CD4-positive, alpha-beta T cell (primary cell): ENCODE measurements around the gene ISYNA1. TPM values are rescaled to one million over a fixed set of nuclear protein-coding genes. Genes with fewer than 3 reads are reported as not detected.

ENCODE experiments used
- ATAC-seq: fragments of 200-7000 bp; cut with Tn5 transposase; one replicate; pipeline ENCODE4 v1.10.0; 2022; ENCODE audit warnings: mild to moderate bottlenecking; ENCODE audit not compliant: poor library complexity
- CTCF ChIA-PET: fragments of 350-600 bp; sonication (Branson Sonifier 250); formaldehyde crosslinking; loops from one replicate; lab custom pipeline; 2021; ENCODE audit warnings: antibody characterized with exemption, inconsistent platforms; lab: Charles Lee
- POLR2A ChIA-PET: fragments of 350-600 bp; sonication (Branson Sonifier 250); formaldehyde crosslinking; loops from one replicate; lab custom pipeline; 2021; ENCODE audit warnings: antibody characterized with exemption, inconsistent platforms; lab: Charles Lee
- DNase-seq, 14 experiments: peaks; one replicate each; pipeline ENCODE4 v3.0.0-alpha.2; 2013 to 2020; ENCODE audit warnings: mixed read lengths in 2 of 14
- H3K27ac ChIP-seq, 2 donors: one replicate each; pipeline versions ENCODE4 v1.5.1 to v1.7.0; 2013; ENCODE audit warnings: low read length in 2 of 2, low read depth in 1 of 2, mild to moderate bottlenecking in 1 of 2
- H3K27me3 ChIP-seq, 2 experiments: 1 replicate in 1 of 2; 2 replicates in 1 of 2; pipeline versions ENCODE4 v1.6.1 to v1.7.0; 2013; ENCODE audit warnings: low read length in 2 of 2, control low read depth in 1 of 2, mild to moderate bottlenecking in 1 of 2, moderate library complexity in 1 of 2; ENCODE audit not compliant: insufficient read depth in 2 of 2, control insufficient read depth in 1 of 2
- H3K36me3 ChIP-seq: one replicate; pipeline ENCODE4 v1.6.1; 2013; ENCODE audit warnings: low read length, control low read depth; ENCODE audit not compliant: insufficient read depth
- H3K4me1 ChIP-seq: one replicate; pipeline ENCODE4 v1.6.1; 2013; ENCODE audit warnings: low read length, control low read depth; ENCODE audit not compliant: insufficient read depth
- H3K4me3 ChIP-seq: one replicate; pipeline ENCODE4 v1.5.1; 2013; ENCODE audit warnings: mild to moderate bottlenecking, low read length, moderate library complexity
- H3K9me3 ChIP-seq, 2 experiments: 1 replicate in 1 of 2; 2 replicates in 1 of 2; pipeline versions ENCODE4 v1.6.1 to v1.7.0; 2013; ENCODE audit warnings: low read length in 2 of 2, mild to moderate bottlenecking in 2 of 2, control low read depth in 1 of 2, moderate library complexity in 1 of 2; ENCODE audit not compliant: control insufficient read depth in 1 of 2, insufficient read depth in 1 of 2
- H3K27ac Mint-ChIP-seq: one replicate; pipeline ENCODE4 v1.8.0; 2020; ENCODE audit warnings: mixed read lengths
- H3K27me3 Mint-ChIP-seq: one replicate; pipeline ENCODE4 v1.8.0; 2021; ENCODE audit warnings: mixed read lengths
- H3K36me3 Mint-ChIP-seq: one replicate; pipeline ENCODE4 v1.8.0; 2021; ENCODE audit warnings: low read depth, mixed read lengths
- H3K4me1 Mint-ChIP-seq: one replicate; pipeline ENCODE4 v1.8.0; 2021; ENCODE audit warnings: low read depth, mixed read lengths
- H3K4me3 Mint-ChIP-seq: one replicate; pipeline ENCODE4 v1.8.0; 2020; ENCODE audit warnings: mild to moderate bottlenecking, mixed read lengths
- H3K9me3 Mint-ChIP-seq: one replicate; pipeline ENCODE4 v1.8.0; 2020; ENCODE audit warnings: mixed read lengths
- intact Hi-C, 2 experiments: fragments of 100-400 bp; cut with DNase I in 1 of 2; cut with micrococcal nuclease in 1 of 2; formaldehyde crosslinking; loops; one replicate each; pipeline versions ENCODE4 v1.15.1 to v1.9.0; 2023 to 2025; cut with DNase I, micrococcal nuclease
- total RNA-seq, 174 experiments: library from RNA in 2 of 174; stranded (reverse) in 2 of 174; gene quantifications; one replicate each; pipeline ENCODE4 v1.2.3 and lab custom pipeline; 2021 to 2026
- TF ChIP-seq, protein P1 (sequence below): fragments of 200-600 bp; IDR thresholded peaks from one replicate; pipeline ENCODE4 v1.8.0; 2022; ENCODE audit warnings: antibody characterized with exemption, mild to moderate bottlenecking

Gene ISYNA1
- total RNA-seq, 2 experiments from 2014 or later = 34.1 to 41.3 TPM

DNA sequence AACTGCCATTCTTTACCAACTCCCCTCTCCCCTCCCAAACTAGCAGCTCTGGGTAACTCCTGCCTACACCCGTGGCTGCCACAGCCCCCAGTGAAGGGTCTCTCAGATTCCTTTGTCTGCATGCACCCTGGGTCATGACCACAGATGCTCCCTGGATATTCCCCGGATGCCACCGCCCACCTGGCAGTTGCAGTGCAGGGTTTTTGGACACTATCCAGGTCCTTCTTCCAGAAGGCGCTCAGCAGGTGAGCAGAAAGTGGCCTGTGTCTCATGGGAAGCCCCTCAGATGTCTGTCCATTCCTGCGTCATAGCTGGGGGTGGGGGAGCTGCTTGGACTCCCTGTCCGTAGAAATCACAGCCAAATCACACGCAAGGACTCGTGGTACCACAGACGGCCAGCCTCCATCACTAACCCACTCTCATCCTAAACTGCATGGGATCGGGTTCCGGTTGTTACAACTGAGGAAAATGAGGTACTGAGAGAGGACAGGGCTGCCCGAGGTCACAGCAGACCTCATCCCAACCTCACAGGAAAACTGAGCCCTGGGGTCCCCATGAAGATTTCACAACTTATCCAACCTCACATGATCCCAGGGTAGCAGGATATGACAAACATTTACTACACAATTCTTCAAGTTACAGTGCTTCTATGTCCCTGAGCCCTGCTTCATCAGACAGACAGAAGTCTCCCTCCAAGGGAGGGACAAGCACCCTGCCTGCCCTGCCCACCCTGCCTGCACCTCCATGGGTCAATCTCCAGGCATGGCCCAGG is 45.4 kb upstream of the ISYNA1 start:
- H3K27ac Mint-ChIP-seq = no peak overlapping the region
- H3K4me3 ChIP-seq = no peak overlapping the region
- no peaks in the 10 kb centered on the region for H3K36me3 Mint-ChIP-seq
- ATAC-seq = no peak
- peaks cover 90% of the 10 kb centered on the region for H3K4me1 ChIP-seq
- POLR2A ChIA-PET = no interaction called here
- H3K9me3 Mint-ChIP-seq = no peaks in the 10 kb centered on the region
- H3K27me3 ChIP-seq = no peaks in the 10 kb centered on the region
- H3K27me3 Mint-ChIP-seq = no peaks in the 10 kb centered on the region
- H3K36me3 ChIP-seq = peaks cover 4% of the 10 kb centered on the region
- H3K4me1 Mint-ChIP-seq = peaks cover 67% of the 10 kb centered on the region
- H3K9me3 ChIP-seq = no peaks in the 10 kb centered on the region
- no peak overlapping the region for H3K4me3 Mint-ChIP-seq
- TF ChIP-seq, protein P1, sequence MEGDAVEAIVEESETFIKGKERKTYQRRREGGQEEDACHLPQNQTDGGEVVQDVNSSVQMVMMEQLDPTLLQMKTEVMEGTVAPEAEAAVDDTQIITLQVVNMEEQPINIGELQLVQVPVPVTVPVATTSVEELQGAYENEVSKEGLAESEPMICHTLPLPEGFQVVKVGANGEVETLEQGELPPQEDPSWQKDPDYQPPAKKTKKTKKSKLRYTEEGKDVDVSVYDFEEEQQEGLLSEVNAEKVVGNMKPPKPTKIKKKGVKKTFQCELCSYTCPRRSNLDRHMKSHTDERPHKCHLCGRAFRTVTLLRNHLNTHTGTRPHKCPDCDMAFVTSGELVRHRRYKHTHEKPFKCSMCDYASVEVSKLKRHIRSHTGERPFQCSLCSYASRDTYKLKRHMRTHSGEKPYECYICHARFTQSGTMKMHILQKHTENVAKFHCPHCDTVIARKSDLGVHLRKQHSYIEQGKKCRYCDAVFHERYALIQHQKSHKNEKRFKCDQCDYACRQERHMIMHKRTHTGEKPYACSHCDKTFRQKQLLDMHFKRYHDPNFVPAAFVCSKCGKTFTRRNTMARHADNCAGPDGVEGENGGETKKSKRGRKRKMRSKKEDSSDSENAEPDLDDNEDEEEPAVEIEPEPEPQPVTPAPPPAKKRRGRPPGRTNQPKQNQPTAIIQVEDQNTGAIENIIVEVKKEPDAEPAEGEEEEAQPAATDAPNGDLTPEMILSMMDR = no peak
- peak in 1 of 14 experiments; percentile 29 for DNase-seq
- H3K27ac ChIP-seq = no peak overlapping the region
- intact Hi-C loops = no loop called here
- CTCF ChIA-PET = interaction anchor here (2.5 kb wide), 1 partner anchor 37 kb away, joined by 10 read pairs; no protein-coding TSS in a partner anchor

DNA sequence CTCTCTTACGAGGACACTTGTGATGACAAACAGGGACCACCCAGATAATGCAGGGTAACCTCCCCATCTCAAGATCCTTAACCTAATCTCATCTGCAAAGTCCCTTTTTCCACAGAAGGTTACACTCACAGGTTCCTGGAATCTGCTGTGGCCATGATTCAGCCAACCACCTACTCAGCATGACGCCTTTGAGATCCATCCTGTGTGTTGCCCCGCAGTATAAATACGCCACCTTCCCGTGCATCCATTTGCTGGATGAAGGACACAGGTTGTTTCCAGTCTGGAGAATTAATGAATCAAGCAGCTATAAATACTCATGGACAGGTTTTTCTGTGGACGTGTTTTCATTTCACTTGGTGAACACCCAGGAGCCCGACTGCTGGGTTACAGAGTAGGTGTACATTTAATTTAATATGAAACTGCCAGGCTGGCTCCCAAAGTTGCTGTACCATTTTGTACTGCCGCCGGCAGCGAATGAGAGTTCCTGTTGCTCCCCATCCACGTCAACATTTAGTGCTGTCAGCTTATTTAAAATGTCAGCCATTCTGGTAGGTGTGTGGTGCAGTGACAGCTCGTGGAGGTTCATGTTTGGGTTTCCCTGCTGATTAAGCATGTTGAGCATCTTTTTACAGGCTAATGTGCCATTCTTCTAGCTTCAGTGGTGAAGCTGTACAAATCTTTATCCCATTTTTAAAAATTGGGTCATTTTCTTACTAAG is 43.7 kb upstream of the ISYNA1 start:
- Mint-ChIP-seq H3K9me3 (no peaks in the 10 kb centered on the region), H3K36me3 (no peaks in the 10 kb centered on the region), H3K4me3 (no peak overlapping the region), H3K27me3 (no peaks in the 10 kb centered on the region), H3K27ac (no peak overlapping the region), H3K4me1 (peaks cover 71% of the 10 kb centered on the region)
- H3K27ac ChIP-seq = no peak overlapping the region
- no peak for ATAC-seq
- H3K36me3 ChIP-seq = peaks cover 6% of the 10 kb centered on the region
- no peaks in the 10 kb centered on the region for H3K27me3 ChIP-seq
- peaks cover 90% of the 10 kb centered on the region for H3K4me1 ChIP-seq
- no peak for DNase-seq
- H3K9me3 ChIP-seq = no peaks in the 10 kb centered on the region
- CTCF ChIA-PET = interaction anchor here (1.1 to 2.5 kb wide), 2 partner anchors 15 to 38 kb away, joined by 6 to 10 read pairs; no protein-coding TSS in a partner anchor
- TF ChIP-seq, protein P1 = no peak
- POLR2A ChIA-PET = interaction anchor here (1.0 to 1.1 kb wide), 2 partner anchors 40 to 438 kb away, joined by 3 to 6 read pairs; partner anchors contain the start of genes DDX49 and ELL
- intact Hi-C loops = no loop called here
- no peak overlapping the region for H3K4me3 ChIP-seq

DNA sequence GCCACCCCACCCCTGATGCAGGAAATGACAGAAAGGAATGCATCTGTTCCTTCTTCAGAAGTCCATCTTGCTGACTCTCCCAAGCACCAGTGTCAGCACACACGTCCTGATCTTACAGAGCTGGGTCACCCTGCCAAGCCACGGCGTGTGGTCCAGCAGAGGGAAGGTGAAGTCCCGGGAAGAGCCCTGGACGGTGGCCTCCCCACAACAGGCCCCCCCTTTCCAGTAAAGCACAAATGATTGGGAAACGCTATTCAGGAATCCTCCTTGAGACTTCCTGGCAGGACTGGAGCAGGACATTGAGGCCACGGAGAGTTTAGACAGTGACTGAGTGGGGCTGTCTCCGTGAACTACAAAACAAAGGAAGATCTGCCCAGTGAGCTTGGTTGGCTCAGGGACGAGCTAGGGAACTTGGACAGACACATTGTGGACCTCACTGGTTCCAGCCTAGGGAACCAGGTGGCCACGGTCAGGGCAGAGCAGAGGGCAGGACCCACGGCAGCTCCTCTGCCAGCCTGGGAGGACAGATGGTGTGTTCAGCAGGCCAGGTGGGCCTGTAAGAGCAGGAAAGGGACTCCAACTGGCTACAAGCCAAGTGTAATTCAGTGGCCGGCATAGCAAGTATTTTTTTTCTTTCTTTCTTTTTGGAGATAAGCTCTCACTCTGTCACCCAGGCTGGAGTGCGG is 42.2 kb upstream of the ISYNA1 start:
- no peak for ATAC-seq
- TF ChIP-seq, protein P1 = no peak
- no peak overlapping the region for H3K4me3 ChIP-seq
- H3K9me3 Mint-ChIP-seq = no peaks in the 10 kb centered on the region
- peaks cover 90% of the 10 kb centered on the region for H3K4me1 ChIP-seq
- peak overlapping the region in 1 of 2 donors; percentile 28 for H3K27ac ChIP-seq
- peak overlapping the region; percentile 61 for H3K27ac Mint-ChIP-seq
- DNase-seq = peak in 1 of 14 experiments; percentile 22
- no peaks in the 10 kb centered on the region for H3K36me3 Mint-ChIP-seq
- POLR2A ChIA-PET = no interaction called here
- peaks cover 6% of the 10 kb centered on the region for H3K36me3 ChIP-seq
- no peaks in the 10 kb centered on the region for H3K9me3 ChIP-seq
- no peaks in the 10 kb centered on the region for H3K27me3 ChIP-seq
- H3K4me1 Mint-ChIP-seq = peaks cover 75% of the 10 kb centered on the region
- no peak overlapping the region for H3K4me3 Mint-ChIP-seq
- H3K27me3 Mint-ChIP-seq = no peaks in the 10 kb centered on the region
- intact Hi-C loops = no loop called here
- CTCF ChIA-PET = interaction anchor here (0.7 kb wide), 1 partner anchor 139 kb away, joined by 3 read pairs; no protein-coding TSS in a partner anchor
